DMS79 treated with DMSO at 0.1 percent for 48 hours (cell line): ENCODE measurements around the gene CYP17A1.
A peak's percentile ranks its signal among the peaks of the same experiment; 100 is the strongest.
"Not testable (repeated sequence)": the region's sequence is repeated elsewhere in the genome, so short reads cannot be mapped to it uniquely, and the experiment has no call there.

ENCODE experiments used
- DNase-seq: peaks from one replicate; lab custom pipeline; 2025; lab: John Stamatoyannopoulos, UW

CYP17A1 gene

GRCh38 chr10:102837230-102837721 is at the start of gene CYP17A1:
CYP17A1 (minus strand) TSS chr10:102837413; CDS start chr10:102837361, 52 bp downstream.
- peak; percentile 37 for DNase-seq

GRCh38 chr10:102880256-102880655 is 43.0 kb upstream of the CYP17A1 start:
- DNase-seq = no peak

GRCh38 chr10:102878629-102879028 is 41.4 kb upstream of the CYP17A1 start:
- DNase-seq = no peak

- no peak for DNase-seq
Measured at GRCh38 chr10:102876747-102877153, 39.5 kb upstream of the CYP17A1 start.

DNA sequence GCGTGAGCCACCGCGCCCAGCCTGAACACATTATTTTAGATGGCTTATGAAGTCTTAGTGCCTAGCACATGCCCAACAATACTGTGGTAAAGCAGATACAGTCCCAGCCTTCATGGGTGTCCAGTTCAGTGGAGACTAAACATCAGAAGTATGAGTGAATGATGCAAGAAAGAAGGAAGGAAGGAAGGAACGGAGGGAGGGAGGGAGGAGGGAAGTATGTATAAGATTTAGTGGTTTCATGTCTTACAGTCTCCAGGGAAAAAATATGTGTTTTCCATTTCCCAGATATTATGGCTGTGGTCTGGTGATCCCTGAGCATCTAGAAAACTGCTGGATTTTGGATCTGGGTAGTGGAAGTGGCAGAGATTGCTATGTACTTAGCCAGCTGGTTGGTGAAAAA is 35.0 kb upstream of the CYP17A1 start:
- DNase-seq = no peak

- no peak for DNase-seq
Measured at GRCh38 chr10:102870221-102870620, 33.0 kb upstream of the CYP17A1 start.

GRCh38 chr10:102869258-102870198 is 32.3 kb upstream of the CYP17A1 start, which contains the start of gene AS3MT:
AS3MT (plus strand) TSS chr10:102869470; CDS start chr10:102869593, 123 bp downstream.
- peak; percentile 17 for DNase-seq

DNA sequence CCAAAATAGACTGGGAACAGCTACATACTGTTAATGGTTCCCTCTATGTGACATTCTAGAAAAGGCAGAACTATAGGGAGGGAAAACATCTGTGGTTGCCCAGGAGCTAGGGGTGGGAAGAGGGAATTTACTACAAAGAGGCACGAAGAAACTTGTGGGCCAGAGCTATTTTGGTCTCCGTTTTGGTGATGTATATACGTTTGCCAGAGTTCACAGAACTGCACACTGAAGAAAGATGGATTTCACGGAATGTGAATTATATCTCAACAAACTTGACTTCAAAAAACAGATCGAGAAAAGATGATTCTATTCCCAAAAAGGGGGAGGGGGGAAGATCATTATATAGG is 31.7 kb upstream of the CYP17A1 start:
- no peak for DNase-seq

- DNase-seq = no peak
Measured at GRCh38 chr10:102865620-102866019, 28.4 kb upstream of the CYP17A1 start.

GRCh38 chr10:102863660-102864059 is 26.4 kb upstream of the CYP17A1 start:
- no peak for DNase-seq

DNA sequence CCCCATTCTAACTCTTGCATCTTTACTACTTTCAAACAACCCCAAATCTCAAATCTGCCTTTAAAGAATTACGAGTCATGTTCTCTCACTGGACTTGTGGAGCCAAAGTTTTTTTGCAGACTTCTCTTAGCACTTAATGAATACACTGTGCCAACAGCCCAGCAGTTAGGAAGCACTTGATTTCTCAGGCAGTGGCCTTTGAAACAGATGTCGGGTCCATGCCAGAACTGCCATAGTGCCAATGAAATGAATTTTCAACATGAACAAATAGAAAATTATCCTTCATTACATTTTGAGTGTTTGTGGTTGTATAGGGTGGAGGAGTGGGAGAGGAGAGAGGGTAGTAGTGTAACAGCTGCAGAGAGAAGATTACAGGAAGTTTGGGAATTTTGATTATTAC is 22.7 kb upstream of the CYP17A1 start:
- no peak for DNase-seq

- no peak for DNase-seq
Measured at GRCh38 chr10:102856758-102857424, 19.7 kb upstream of the CYP17A1 start.

GRCh38 chr10:102855731-102856436 is 18.7 kb upstream of the CYP17A1 start:
- DNase-seq = not testable (repeated sequence)

DNA sequence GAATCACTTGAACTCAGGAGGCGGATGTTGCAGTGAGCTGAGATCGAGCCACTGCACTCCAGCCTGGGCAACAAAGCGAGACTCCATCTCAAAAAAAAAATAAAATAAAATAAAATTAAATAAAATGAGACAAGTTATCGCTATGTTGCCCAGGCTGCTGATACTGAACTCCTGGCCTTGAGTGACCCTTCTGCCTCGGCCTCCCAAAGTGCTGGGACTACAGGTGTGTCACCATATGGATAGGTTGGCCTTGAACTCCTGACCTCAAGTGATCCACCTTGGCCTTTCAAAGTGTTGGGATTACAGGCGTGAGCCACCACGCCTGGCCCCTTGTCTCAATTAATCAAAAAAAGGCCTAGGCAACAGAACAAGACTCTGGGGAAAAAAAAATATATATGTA is 16.0 kb upstream of the CYP17A1 start:
- not testable (repeated sequence) for DNase-seq

- DNase-seq = no peak
Measured at GRCh38 chr10:102850025-102850518, 12.9 kb upstream of the CYP17A1 start.

- no peak for DNase-seq
Measured at GRCh38 chr10:102845352-102845902, 8.2 kb upstream of the CYP17A1 start.

DNA sequence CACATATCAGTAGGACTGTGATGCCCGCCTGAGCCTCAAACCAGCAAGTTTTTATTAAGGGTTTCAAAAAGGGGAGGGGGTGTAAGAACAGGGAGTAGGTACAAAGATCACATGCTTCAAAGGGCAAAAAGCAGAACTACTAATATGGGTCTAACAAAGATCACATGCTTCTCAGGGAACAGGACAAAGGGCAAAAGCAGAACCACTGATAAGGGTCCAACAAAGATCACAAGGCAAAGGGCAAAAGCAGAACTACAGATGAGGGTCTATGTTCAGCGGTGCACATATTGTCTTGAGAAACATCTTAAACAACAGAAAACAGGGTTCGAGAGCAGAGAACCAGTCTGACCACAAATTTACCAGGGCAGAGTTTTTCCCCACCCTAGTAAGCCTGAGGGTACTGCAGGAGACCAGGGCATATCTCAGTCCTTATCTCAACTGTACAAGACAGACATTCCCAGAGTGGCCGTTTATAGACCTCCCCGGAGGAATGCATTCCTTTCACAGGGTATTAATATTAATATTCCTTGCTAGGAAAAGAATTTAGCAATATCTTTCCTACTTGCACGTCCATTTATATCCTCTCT is 7.1 kb upstream of the CYP17A1 start:
- not testable (repeated sequence) for DNase-seq

GRCh38 chr10:102843139-102843538 is 5.9 kb upstream of the CYP17A1 start:
- not testable (repeated sequence) for DNase-seq

- peak; percentile 60 for DNase-seq
Measured at GRCh38 chr10:102841827-102842345, 4.7 kb upstream of the CYP17A1 start.

- DNase-seq = not testable (repeated sequence)
Measured at GRCh38 chr10:102838276-102838927, 1.2 kb upstream of the CYP17A1 start.
